Keratinocyte (primary cell): Measurements from ENCODE around the gene NHERF2. TPM values are rescaled to one million over a fixed set of nuclear protein-coding genes. Genes with fewer than 3 reads are reported as not detected.

Experiments
- DNase-seq: peaks from one replicate; pipeline ENCODE4 v3.0.0-alpha.2; 2011; ENCODE audit warnings: low read depth, missing footprints, low spot score
- FAIRE-seq: peaks from 2 replicates; lab custom pipeline; 2011; peaks lifted over from hg19 to GRCh38; lab: Jason Lieb, UNC
- H2AFZ ChIP-seq: 2 replicates; pipeline ENCODE4 v1.6.0; 2012; ENCODE audit warnings: low read length, control low read depth, inconsistent platforms; ENCODE audit not compliant: control insufficient read depth
- H3K27ac ChIP-seq: 2 replicates; pipeline ENCODE4 v1.5.1; 2011; ENCODE audit warnings: low read length; ENCODE audit not compliant: control insufficient read depth, insufficient read depth
- H3K27me3 ChIP-seq: 3 replicates; pipeline ENCODE4 v1.6.0; 2011; ENCODE audit warnings: low read length; ENCODE audit not compliant: control insufficient read depth, insufficient read depth; ENCODE audit errors: extremely low read depth
- H3K36me3 ChIP-seq, 2 experiments: 2 replicates in 1 of 2; 3 replicates in 1 of 2; pipeline ENCODE4 v1.5.1; 2011; ENCODE audit warnings: low read length in 2 of 2, mild to moderate bottlenecking in 1 of 2; ENCODE audit not compliant: control insufficient read depth in 2 of 2, insufficient read depth in 2 of 2; ENCODE audit errors: extremely low read depth in 1 of 2
- H3K4me1 ChIP-seq: 3 replicates; pipeline ENCODE4 v1.5.1; 2011; ENCODE audit warnings: low read length; ENCODE audit not compliant: control insufficient read depth, insufficient read depth; ENCODE audit errors: extremely low read depth
- H3K4me2 ChIP-seq: 3 replicates; pipeline ENCODE4 v1.6.0; 2011; ENCODE audit warnings: low read depth, low read length; ENCODE audit not compliant: control insufficient read depth, insufficient read depth; ENCODE audit errors: extremely low read depth
- H3K4me3 ChIP-seq, 3 experiments: fragments of 200-600 bp in 1 of 3; sonication (generic) in 1 of 3; 2 replicates in 2 of 3; 3 replicates in 1 of 3; pipeline ENCODE4 v1.5.1; 2011 to 2016; ENCODE audit warnings: low read length in 3 of 3, mild to moderate bottlenecking in 3 of 3, control low read depth in 2 of 3, inconsistent platforms in 1 of 3, low read depth in 1 of 3, mixed read lengths in 1 of 3, mixed run types in 1 of 3, moderate library complexity in 1 of 3; ENCODE audit not compliant: control insufficient read depth in 2 of 3, insufficient read depth in 2 of 3; ENCODE audit errors: extremely low read depth in 1 of 3
- H3K79me2 ChIP-seq: 2 replicates; pipeline ENCODE4 v1.6.0; 2012; ENCODE audit warnings: low read length; ENCODE audit not compliant: control insufficient read depth, insufficient read depth
- H3K9ac ChIP-seq: 3 replicates; pipeline ENCODE4 v1.6.0; 2011; ENCODE audit warnings: low read length; ENCODE audit not compliant: control insufficient read depth, insufficient read depth; ENCODE audit errors: extremely low read depth
- H3K9me1 ChIP-seq: 3 replicates; pipeline ENCODE4 v1.6.0; 2011; ENCODE audit warnings: low read length; ENCODE audit not compliant: control insufficient read depth, insufficient read depth; ENCODE audit errors: extremely low read depth
- H3K9me3 ChIP-seq: 2 replicates; pipeline ENCODE4 v1.5.1; 2012; ENCODE audit warnings: low read depth, low read length; ENCODE audit not compliant: control insufficient read depth
- H4K20me1 ChIP-seq: 3 replicates; pipeline ENCODE4 v1.6.0; 2011; ENCODE audit warnings: low read length; ENCODE audit not compliant: control insufficient read depth, insufficient read depth; ENCODE audit errors: extremely low read depth
- CTCF ChIP-seq, 3 experiments: IDR thresholded peaks in 1 of 3; conservative IDR thresholded peaks in 1 of 3; optimal IDR thresholded peaks in 1 of 3; 2 replicates in 2 of 3; 3 replicates in 1 of 3; pipeline versions ENCODE3 to v1.5.1; 2011; ENCODE audit warnings: low read length in 3 of 3, mild to moderate bottlenecking in 3 of 3, moderate library complexity in 2 of 3, control low read depth in 1 of 3, inconsistent platforms in 1 of 3; ENCODE audit not compliant: insufficient read depth in 2 of 3; ENCODE audit errors: extremely low read depth in 1 of 3
- EZH2 ChIP-seq: IDR thresholded peaks from one replicate; pipeline ENCODE4 v1.6.1; 2012; ENCODE audit warnings: inconsistent platforms, mild to moderate bottlenecking, low read length, moderate library complexity
- dilution Hi-C: fragments of 300-500 bp; cut with MboI; formaldehyde crosslinking; loops from one replicate; pipeline ENCODE4 v1.7.0; 2020; ENCODE audit warnings: low sequenced_read_pairs; ENCODE audit not compliant: extremely low pct_ligation_motif_present
- polyA plus RNA-seq, 5 experiments: library from polyadenylated mRNA; depleted of rRNA in 3 of 5; stranded (reverse) in 3 of 5; stranded (forward) in 1 of 5; unstranded in 1 of 5; fragments of >200 nt; gene quantifications; 1 replicate in 1 of 5; 2 replicates in 3 of 5; 3 replicates in 1 of 5; pipeline versions ENCODE4 v1.2.1 to v1.2.3, GENCODE V29; 2011 to 2012; ENCODE audit warnings: missing spikeins in 2 of 5, low read depth in 1 of 5, low replicate concordance in 1 of 5

The NHERF2 gene
- polyA plus RNA-seq, 1 donor (not counting 4 experiments of a cell fraction or from before 2014, with no cell fraction given): 5.9 TPM

DNA sequence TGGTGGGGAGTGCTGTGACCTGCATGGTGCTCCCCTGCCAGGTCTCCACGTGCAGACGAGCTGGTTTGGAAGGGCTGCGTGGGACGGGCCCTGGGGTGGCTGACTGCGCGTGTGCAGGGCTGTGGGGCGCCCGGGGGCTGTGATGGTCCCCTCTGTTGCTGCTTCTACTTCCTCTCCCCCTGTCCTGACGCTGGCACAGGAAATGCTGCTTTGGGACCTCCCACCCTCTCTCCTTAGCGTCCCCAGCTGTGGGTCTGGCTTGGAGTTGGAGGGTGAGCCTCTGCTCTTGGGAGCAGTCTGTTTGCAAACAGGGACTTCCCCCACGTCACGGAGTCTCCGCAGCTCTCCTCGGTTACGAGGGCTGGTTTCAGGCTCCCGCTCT lies 56.3 kb downstream of the NHERF2 start:
- peaks cover 13% of the 10 kb centered on the region for H3K4me1 ChIP-seq
- H3K27ac ChIP-seq: no peak overlapping the region
- FAIRE-seq: no peak

DNA sequence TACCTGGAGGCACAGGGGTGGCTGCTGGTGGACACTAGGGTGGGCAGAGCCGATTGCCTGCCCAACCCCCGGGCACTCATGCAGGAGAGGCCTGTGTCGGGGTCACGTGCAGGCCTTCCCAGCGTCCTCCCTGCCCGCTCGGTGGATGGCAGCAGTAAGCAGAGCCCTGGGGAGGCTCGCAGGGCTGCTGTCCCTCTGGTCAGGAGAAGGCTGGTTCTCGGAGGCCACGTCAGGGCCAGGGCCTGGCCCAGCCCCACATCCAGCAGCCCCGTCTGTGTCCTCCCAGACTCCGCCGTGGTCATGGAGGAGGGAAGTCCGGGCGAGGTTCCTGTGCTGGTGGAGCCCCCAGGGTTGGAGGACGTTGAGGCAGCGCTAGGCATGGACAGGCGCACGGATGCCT lies 56.7 kb downstream of the NHERF2 start:
- H3K9me1 ChIP-seq: no peaks in the 10 kb centered on the region
- H3K36me3 ChIP-seq: peaks cover 27 to 31% of the 10 kb centered on the region in 2 experiments
- H4K20me1 ChIP-seq: peaks cover 11% of the 10 kb centered on the region
- no peak for TF ChIP-seq EZH2
- TF ChIP-seq CTCF (optimal IDR thresholded peaks at IDR 0.05 in 1 of 3, IDR thresholded peaks at IDR 0.05 in 1 of 3, conservative IDR thresholded peaks at IDR 0.05 in 1 of 3; ENCODE audit: extremely low read depth in 1 of 3, insufficient read depth in 2 of 3, low read length in 3 of 3): no peak
- H3K79me2 ChIP-seq: no peaks in the 10 kb centered on the region
- H3K9ac ChIP-seq: no peak overlapping the region
- H3K4me2 ChIP-seq: no peak overlapping the region
- dilution Hi-C loops: no loop called here
- DNase-seq: no peak
- no peak overlapping the region for H2AFZ ChIP-seq
- no peak for FAIRE-seq
- no peak overlapping the region for H3K4me3 ChIP-seq
- H3K27ac ChIP-seq: no peak overlapping the region
- H3K27me3 ChIP-seq: no peaks in the 10 kb centered on the region
- H3K4me1 ChIP-seq: peaks cover 11% of the 10 kb centered on the region
- H3K9me3 ChIP-seq: no peaks in the 10 kb centered on the region

More for the DNA sequence above, 56.3 kb downstream of the NHERF2 start:
- H3K36me3 ChIP-seq: peaks cover 27 to 31% of the 10 kb centered on the region in 2 experiments
- H3K4me3 ChIP-seq: no peak overlapping the region
- TF ChIP-seq CTCF (optimal IDR thresholded peaks at IDR 0.05 in 1 of 3, IDR thresholded peaks at IDR 0.05 in 1 of 3, conservative IDR thresholded peaks at IDR 0.05 in 1 of 3; ENCODE audit: extremely low read depth in 1 of 3, insufficient read depth in 2 of 3, low read length in 3 of 3): no peak
- TF ChIP-seq EZH2: no peak
- H3K79me2 ChIP-seq: no peaks in the 10 kb centered on the region
- H3K9me3 ChIP-seq: no peaks in the 10 kb centered on the region
- H3K4me2 ChIP-seq: no peak overlapping the region
- dilution Hi-C loops: no loop called here
- no peak for DNase-seq
- no peaks in the 10 kb centered on the region for H3K27me3 ChIP-seq
- H3K9ac ChIP-seq: no peak overlapping the region
- peaks cover 8% of the 10 kb centered on the region for H4K20me1 ChIP-seq
- H2AFZ ChIP-seq: no peak overlapping the region
- no peaks in the 10 kb centered on the region for H3K9me1 ChIP-seq
